Natural killer cell (primary cell): ENCODE data around the gene TRAF3. TPM values are rescaled to one million over a fixed set of nuclear protein-coding genes. Genes with fewer than 3 reads are reported as not detected.

Source experiments
- ATAC-seq, 3 donors: fragments of 150-1000 bp in 2 of 3; fragments of 200-7000 bp in 1 of 3; cut with Tn5 transposase; 1 replicate in 1 of 3; 2 replicates in 2 of 3; pipeline ENCODE4 v1.10.0; 2021; ENCODE audit warnings: mild to moderate bottlenecking in 2 of 3, moderate library complexity in 2 of 3
- DNase-seq, 2 donors: peaks; one replicate each; pipeline versions ENCODE4 v3.0.0 to v3.0.0-alpha.2; 2013 to 2021; ENCODE audit warnings: mixed read lengths in 1 of 2
- H3K27ac ChIP-seq: one replicate; pipeline ENCODE4 v1.5.1; 2013; ENCODE audit warnings: mild to moderate bottlenecking, low read length
- H3K27me3 ChIP-seq: one replicate; pipeline ENCODE4 v1.6.1; 2013; ENCODE audit warnings: low read length; ENCODE audit not compliant: control insufficient read depth, insufficient read depth
- H3K36me3 ChIP-seq: one replicate; pipeline ENCODE4 v1.6.1; 2013; ENCODE audit warnings: low read length; ENCODE audit not compliant: control insufficient read depth, insufficient read depth
- H3K4me1 ChIP-seq: one replicate; pipeline ENCODE4 v1.6.1; 2013; ENCODE audit warnings: low read length; ENCODE audit not compliant: control insufficient read depth, insufficient read depth
- H3K4me3 ChIP-seq: one replicate; pipeline ENCODE4 v1.5.1; 2013; ENCODE audit warnings: low read length
- H3K9me3 ChIP-seq: one replicate; pipeline ENCODE4 v1.6.1; 2013; ENCODE audit warnings: low read length; ENCODE audit not compliant: control insufficient read depth, insufficient read depth
- H3K27ac Mint-ChIP-seq, 2 donors: one replicate each; pipeline ENCODE4 v1.8.0; 2022; ENCODE audit warnings: mild to moderate bottlenecking in 2 of 2, mixed read lengths in 2 of 2, moderate library complexity in 1 of 2
- H3K27me3 Mint-ChIP-seq, 2 donors: one replicate each; pipeline ENCODE4 v1.8.0; 2022; ENCODE audit warnings: low read depth in 2 of 2, mixed read lengths in 2 of 2
- H3K36me3 Mint-ChIP-seq: one replicate; pipeline ENCODE4 v1.8.0; 2022; ENCODE audit warnings: mixed read lengths
- H3K4me1 Mint-ChIP-seq, 2 donors: one replicate each; pipeline ENCODE4 v1.8.0; 2022; ENCODE audit warnings: mixed read lengths in 2 of 2
- H3K4me3 Mint-ChIP-seq: one replicate; pipeline ENCODE4 v1.8.0; 2022; ENCODE audit warnings: mild to moderate bottlenecking, moderate library complexity, mixed read lengths
- H3K9me3 Mint-ChIP-seq, 2 donors: one replicate each; pipeline ENCODE4 v1.8.0; 2022; ENCODE audit warnings: mixed read lengths in 2 of 2
- WGBS: methylation state at CpG from one replicate; pipeline ENCODE4 v1.1.7; 2013; ENCODE audit warnings: missing lambda C conversion rate; ENCODE audit not compliant: insufficient coverage; 5-methylcytosine and 5-hydroxymethylcytosine counted together
- intact Hi-C: fragments of 100-400 bp; cut with micrococcal nuclease; formaldehyde crosslinking; loops from one replicate; pipeline ENCODE4 v1.14.2; 2022
- total RNA-seq, 4 donors: library from RNA; stranded (reverse); fragments of 120-200 nt in 1 of 4; gene quantifications; one replicate each; pipeline versions ENCODE4 v1.2.3 to v1.2.4, GENCODE V29; 2013 to 2022
- TF ChIP-seq, protein P1 (sequence below): fragments of 200-600 bp; IDR thresholded peaks from one replicate; pipeline ENCODE4 v1.8.0; 2022; ENCODE audit warnings: antibody characterized with exemption

TRAF3 gene
- total RNA-seq, 3 donors from 2014 or later (not counting 1 experiment from before 2014, with no cell fraction given), result 21.0 to 31.6 (median 23.5) TPM

DNA sequence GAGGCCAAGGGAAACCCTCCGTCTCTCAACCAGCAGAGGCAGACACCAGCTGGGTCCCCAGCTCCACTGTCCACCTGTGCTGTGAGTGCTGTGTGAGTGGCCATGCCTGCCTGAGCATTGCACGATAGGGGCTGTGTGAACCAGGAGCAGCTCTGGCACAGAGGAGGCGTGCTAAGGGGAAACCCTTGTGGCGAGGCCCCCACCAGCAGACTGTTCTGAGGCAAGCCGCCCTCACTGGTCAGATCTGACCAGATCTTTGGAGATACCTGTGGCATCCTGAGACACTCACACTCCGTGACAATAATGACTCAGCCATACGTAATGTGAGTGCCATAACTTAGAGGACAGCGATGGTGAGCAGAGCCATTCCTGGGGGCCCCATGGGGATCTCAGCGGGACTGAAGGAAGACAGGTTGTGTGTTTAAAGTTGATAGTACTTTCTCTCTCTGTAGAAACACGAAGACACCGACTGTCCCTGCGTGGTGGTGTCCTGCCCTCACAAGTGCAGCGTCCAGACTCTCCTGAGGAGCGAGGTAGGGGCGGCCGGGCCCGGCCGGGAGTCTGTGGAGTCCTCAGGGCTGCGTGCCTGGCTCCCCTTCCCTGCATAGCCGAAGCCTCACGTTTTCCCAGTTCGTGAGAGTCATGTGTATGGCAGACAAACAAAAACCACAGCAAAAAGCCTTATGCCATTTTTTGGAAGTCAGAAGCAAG, 108.6 kb downstream of the TRAF3 start:
- H3K9me3 ChIP-seq, result no peaks in the 10 kb centered on the region
- H3K4me3 ChIP-seq, result no peak overlapping the region
- no peaks in the 10 kb centered on the region for H3K4me1 Mint-ChIP-seq
- peaks cover 19% of the 10 kb centered on the region for H3K36me3 ChIP-seq
- H3K27ac Mint-ChIP-seq, result no peak overlapping the region
- intact Hi-C loops, result no loop called here
- H3K27ac ChIP-seq, result no peak overlapping the region
- peaks cover 4% of the 10 kb centered on the region for H3K36me3 Mint-ChIP-seq
- H3K9me3 Mint-ChIP-seq, result no peaks in the 10 kb centered on the region
- no peaks in the 10 kb centered on the region for H3K27me3 ChIP-seq
- TF ChIP-seq, protein P1, sequence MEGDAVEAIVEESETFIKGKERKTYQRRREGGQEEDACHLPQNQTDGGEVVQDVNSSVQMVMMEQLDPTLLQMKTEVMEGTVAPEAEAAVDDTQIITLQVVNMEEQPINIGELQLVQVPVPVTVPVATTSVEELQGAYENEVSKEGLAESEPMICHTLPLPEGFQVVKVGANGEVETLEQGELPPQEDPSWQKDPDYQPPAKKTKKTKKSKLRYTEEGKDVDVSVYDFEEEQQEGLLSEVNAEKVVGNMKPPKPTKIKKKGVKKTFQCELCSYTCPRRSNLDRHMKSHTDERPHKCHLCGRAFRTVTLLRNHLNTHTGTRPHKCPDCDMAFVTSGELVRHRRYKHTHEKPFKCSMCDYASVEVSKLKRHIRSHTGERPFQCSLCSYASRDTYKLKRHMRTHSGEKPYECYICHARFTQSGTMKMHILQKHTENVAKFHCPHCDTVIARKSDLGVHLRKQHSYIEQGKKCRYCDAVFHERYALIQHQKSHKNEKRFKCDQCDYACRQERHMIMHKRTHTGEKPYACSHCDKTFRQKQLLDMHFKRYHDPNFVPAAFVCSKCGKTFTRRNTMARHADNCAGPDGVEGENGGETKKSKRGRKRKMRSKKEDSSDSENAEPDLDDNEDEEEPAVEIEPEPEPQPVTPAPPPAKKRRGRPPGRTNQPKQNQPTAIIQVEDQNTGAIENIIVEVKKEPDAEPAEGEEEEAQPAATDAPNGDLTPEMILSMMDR, result no peak
- WGBS, result 90% methylated on average over 22 of the region's 22 CpGs
- no peaks in the 10 kb centered on the region for H3K4me1 ChIP-seq
- ATAC-seq (no peak), DNase-seq (no peak)
- H3K4me3 Mint-ChIP-seq, result no peak overlapping the region
- no peaks in the 10 kb centered on the region for H3K27me3 Mint-ChIP-seq

DNA sequence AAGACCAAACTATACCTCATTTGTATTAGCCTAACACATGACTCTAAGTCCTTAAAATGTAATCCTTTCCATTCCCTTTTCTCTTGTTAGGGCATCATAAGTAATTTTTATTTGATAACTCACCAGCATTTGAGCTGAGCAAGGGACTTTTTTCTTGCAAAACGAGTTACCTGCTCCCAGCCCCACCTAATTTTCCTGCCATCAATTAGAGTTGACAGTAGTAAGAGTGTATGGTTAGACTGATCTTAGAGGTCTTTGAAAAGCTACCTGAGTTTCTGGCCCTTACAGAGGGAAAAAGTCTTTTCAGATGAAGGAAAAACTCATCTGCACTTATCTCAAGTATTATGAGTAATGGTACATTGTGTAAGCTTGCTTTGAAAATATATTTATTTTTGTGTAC, 111.5 kb downstream of the TRAF3 start:
- H3K27ac ChIP-seq, result no peak overlapping the region
- Mint-ChIP-seq H3K36me3 (no peaks in the 10 kb centered on the region), H3K27ac (no peak overlapping the region), H3K27me3 (no peaks in the 10 kb centered on the region), H3K4me3 (no peak overlapping the region), H3K4me1 (no peaks in the 10 kb centered on the region), H3K9me3 (no peaks in the 10 kb centered on the region)
- TF ChIP-seq, protein P1, result no peak
- H3K36me3 ChIP-seq, result peaks cover 26% of the 10 kb centered on the region
- intact Hi-C loops, result no loop called here
- WGBS, result no CpG with 5 or more reads among the region's 1 CpG
- H3K4me3 ChIP-seq, result no peak overlapping the region
- DNase-seq (no peak), ATAC-seq (no peak)
- H3K9me3 ChIP-seq, result no peaks in the 10 kb centered on the region
- H3K27me3 ChIP-seq, result no peaks in the 10 kb centered on the region
- no peaks in the 10 kb centered on the region for H3K4me1 ChIP-seq

- no peaks in the 10 kb centered on the region for H3K4me1 ChIP-seq
- Mint-ChIP-seq H3K9me3 (no peaks in the 10 kb centered on the region), H3K4me1 (no peaks in the 10 kb centered on the region), H3K27ac (no peak overlapping the region), H3K4me3 (no peak overlapping the region), H3K36me3 (no peaks in the 10 kb centered on the region), H3K27me3 (no peaks in the 10 kb centered on the region)
- H3K9me3 ChIP-seq, result no peaks in the 10 kb centered on the region
- peaks cover 26% of the 10 kb centered on the region for H3K36me3 ChIP-seq
- WGBS, result 97% methylated on average over 7 of the region's 7 CpGs
- no peak overlapping the region for H3K27ac ChIP-seq
- no peaks in the 10 kb centered on the region for H3K27me3 ChIP-seq
- TF ChIP-seq, protein P1, result no peak
- ATAC-seq, result no peak
- no peak overlapping the region for H3K4me3 ChIP-seq
- intact Hi-C loops, result no loop called here
- DNase-seq, result no peak
Measured at GRCh38 chr14:102889615-102890014, 112.4 kb downstream of the TRAF3 start.

DNA sequence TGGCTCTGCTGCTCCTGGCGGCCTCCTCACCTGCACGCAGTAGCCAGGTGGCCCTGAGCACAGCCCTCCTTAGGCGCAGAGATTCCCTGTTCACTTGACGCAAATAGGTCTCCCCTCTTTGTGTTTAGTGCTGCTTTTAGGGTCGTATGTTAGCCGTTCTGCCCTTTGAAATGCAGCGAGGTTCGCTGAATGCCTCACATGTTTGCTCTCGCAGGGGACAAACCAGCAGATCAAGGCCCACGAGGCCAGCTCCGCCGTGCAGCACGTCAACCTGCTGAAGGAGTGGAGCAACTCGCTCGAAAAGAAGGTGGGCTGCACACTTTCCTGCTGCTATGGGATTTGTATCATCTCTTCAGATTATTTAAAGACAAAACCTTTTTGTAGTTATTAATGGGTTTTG, 113.9 kb downstream of the TRAF3 start:
- Mint-ChIP-seq H3K27me3 (no peaks in the 10 kb centered on the region), H3K4me3 (no peak overlapping the region), H3K4me1 (no peaks in the 10 kb centered on the region), H3K36me3 (no peaks in the 10 kb centered on the region), H3K9me3 (no peaks in the 10 kb centered on the region), H3K27ac (no peak overlapping the region)
- TF ChIP-seq, protein P1, result no peak
- Histone ChIP-seq H3K9me3 (no peaks in the 10 kb centered on the region), H3K27me3 (no peaks in the 10 kb centered on the region), H3K27ac (no peak overlapping the region), H3K4me3 (no peak overlapping the region), H3K36me3 (peaks cover 23% of the 10 kb centered on the region), H3K4me1 (no peaks in the 10 kb centered on the region)
- ATAC-seq (no peak), DNase-seq (no peak)
- 91% methylated on average over 15 of the region's 15 CpGs for WGBS
- intact Hi-C loops, result no loop called here
